NT2/D1 (cell line): Measurements from ENCODE around the gene ATPAF2.

Experiments
- DNase-seq: peaks from one replicate; pipeline ENCODE4 v3.0.0-alpha.2; 2011; ENCODE audit warnings: low read depth, low spot score
- H3K27me3 ChIP-seq: 2 replicates; pipeline ENCODE4 v1.6.0; 2011; ENCODE audit warnings: mild to moderate bottlenecking; ENCODE audit not compliant: insufficient read length, insufficient read depth
- H3K36me3 ChIP-seq: 2 replicates; pipeline ENCODE4 v1.6.1; 2011; ENCODE audit warnings: mild to moderate bottlenecking, low read length, mixed read lengths; ENCODE audit not compliant: insufficient read depth, insufficient read length
- H3K4me1 ChIP-seq: 2 replicates; pipeline ENCODE4 v1.5.1; 2011; ENCODE audit not compliant: insufficient read depth, insufficient read length
- H3K4me3 ChIP-seq: 2 replicates; pipeline ENCODE4 v1.5.1; 2011; ENCODE audit warnings: low read depth; ENCODE audit not compliant: insufficient read length
- H3K9ac ChIP-seq: 2 replicates; pipeline ENCODE4 v1.6.0; 2011; ENCODE audit warnings: low read depth; ENCODE audit not compliant: insufficient read length
- H3K9me3 ChIP-seq: 2 replicates; pipeline ENCODE4 v1.5.1; 2011; ENCODE audit warnings: mild to moderate bottlenecking, low read length; ENCODE audit not compliant: insufficient read depth
- SUZ12 ChIP-seq: IDR thresholded peaks from 2 replicates; pipeline ENCODE4 v1.6.1; 2011; ENCODE audit not compliant: insufficient read length, insufficient read depth; ENCODE audit errors: extremely low read depth
- YY1 ChIP-seq: IDR thresholded peaks from 2 replicates; pipeline ENCODE4 v1.6.1; 2011; ENCODE audit not compliant: insufficient read length, insufficient read depth
- ZNF274 ChIP-seq: IDR thresholded peaks from 2 replicates; pipeline ENCODE4 v1.6.1; 2011; ENCODE audit warnings: mild to moderate bottlenecking, low read depth, low read length

The ATPAF2 gene

DNA sequence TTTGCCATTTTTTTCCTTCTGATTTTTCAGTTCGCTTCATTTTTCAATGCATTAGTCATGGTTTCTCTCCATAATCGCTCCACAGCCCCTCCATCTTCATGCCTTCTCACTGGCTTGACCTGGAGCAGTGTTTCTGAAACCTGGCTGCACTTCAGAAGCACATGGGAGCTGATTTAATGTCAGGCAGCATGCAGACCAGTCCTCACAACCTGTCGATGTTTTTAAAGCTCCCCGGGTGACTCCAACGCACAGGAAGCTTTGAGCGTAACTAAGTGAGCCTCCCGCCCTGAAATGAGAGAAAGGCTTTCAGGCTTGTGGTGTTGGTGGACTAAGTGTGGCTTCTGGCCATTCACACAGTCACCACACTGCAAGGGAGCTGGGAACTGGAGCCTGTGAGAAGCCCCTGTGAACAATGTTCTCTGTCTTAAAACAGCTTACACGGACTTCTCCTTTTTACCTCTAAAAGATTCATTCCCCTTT, 31.9 kb upstream of the ATPAF2 start:
- H3K36me3 ChIP-seq: peaks cover 6% of the 10 kb centered on the region
- no peaks in the 10 kb centered on the region for H3K27me3 ChIP-seq
- no peaks in the 10 kb centered on the region for H3K9me3 ChIP-seq
- DNase-seq: no peak
- H3K9ac ChIP-seq: no peak overlapping the region
- H3K4me3 ChIP-seq: no peak overlapping the region
- TF ChIP-seq YY1 (no peak), SUZ12 (no peak), ZNF274 (no peak)
- H3K4me1 ChIP-seq: no peaks in the 10 kb centered on the region

DNA sequence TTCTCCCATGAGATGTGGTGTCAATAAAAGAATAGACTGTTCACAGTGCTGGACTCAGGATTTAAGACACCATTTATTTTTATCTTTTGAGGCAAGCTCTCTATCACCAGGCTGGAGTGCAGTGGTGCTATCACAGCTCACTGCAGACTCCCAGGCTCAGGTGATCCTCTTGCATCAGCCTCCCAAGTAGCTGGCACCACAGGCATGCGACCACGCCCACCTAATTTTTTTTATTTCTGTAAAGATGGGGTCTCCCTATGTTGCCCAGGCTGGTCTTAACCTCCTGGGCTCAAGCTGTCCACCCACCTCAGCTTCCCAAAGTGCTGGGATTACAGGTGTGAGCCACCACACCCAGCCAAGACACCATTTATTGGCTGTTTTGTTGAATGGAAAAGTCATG, 30.1 kb upstream of the ATPAF2 start:
- Histone ChIP-seq H3K4me1 (peaks cover 3% of the 10 kb centered on the region), H3K9ac (no peak overlapping the region), H3K9me3 (no peaks in the 10 kb centered on the region), H3K4me3 (no peak overlapping the region), H3K27me3 (no peaks in the 10 kb centered on the region), H3K36me3 (peaks cover 16% of the 10 kb centered on the region)
- DNase-seq: no peak
- no peak for TF ChIP-seq ZNF274
- no peak for TF ChIP-seq YY1
- no peak for TF ChIP-seq SUZ12

DNA sequence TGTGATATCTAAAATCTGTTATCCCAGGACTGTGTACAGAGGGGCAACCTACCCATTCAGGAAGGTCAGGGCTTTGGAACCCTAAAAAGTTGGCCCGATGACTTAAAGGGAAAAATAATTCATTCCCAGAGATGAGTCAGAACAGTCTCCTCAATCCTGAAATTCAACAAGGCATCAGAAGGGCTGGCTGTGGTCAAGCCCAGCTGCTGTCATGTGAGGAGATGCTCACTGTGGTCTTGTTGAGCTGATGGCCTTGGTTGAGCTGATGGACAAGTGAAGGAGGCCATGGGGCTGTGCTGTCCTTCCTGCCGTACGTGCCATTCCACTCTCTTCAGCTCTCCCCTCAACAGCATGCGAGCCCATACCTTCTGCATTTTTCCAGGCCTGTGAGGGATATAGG, 27.9 kb upstream of the ATPAF2 start:
- Histone ChIP-seq H3K27me3 (no peaks in the 10 kb centered on the region), H3K4me1 (peaks cover 3% of the 10 kb centered on the region), H3K9ac (no peak overlapping the region), H3K4me3 (no peak overlapping the region), H3K9me3 (no peaks in the 10 kb centered on the region), H3K36me3 (peaks cover 16% of the 10 kb centered on the region)
- DNase-seq: no peak
- TF ChIP-seq SUZ12 (no peak), YY1 (no peak), ZNF274 (no peak)

DNA sequence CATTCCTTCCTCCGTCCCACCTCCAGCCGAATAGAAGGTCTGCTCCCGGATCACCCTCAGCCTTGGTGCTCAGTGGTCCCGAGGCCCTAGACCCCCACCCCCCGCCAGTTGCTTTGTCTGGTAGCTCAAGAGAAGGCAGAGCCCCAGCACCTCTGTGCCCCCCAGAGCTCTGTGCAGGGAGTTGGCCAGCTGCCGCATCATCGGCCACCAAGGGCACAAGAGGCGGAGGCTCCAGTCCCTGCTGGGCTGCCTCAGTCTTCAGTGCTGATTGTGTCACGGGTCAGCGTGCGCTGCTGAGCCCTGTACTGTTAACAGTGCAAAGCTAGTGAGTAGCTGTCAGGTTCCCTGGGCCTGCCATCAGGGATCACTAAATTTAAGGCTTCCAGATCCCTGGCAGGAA, 26.6 kb upstream of the ATPAF2 start:
- no peak overlapping the region for H3K9ac ChIP-seq
- no peaks in the 10 kb centered on the region for H3K9me3 ChIP-seq
- peaks cover 3% of the 10 kb centered on the region for H3K4me1 ChIP-seq
- no peak overlapping the region for H3K4me3 ChIP-seq
- no peak for DNase-seq
- peaks cover 23% of the 10 kb centered on the region for H3K36me3 ChIP-seq
- TF ChIP-seq SUZ12: no peak
- TF ChIP-seq YY1: no peak
- TF ChIP-seq ZNF274: no peak
- H3K27me3 ChIP-seq: no peaks in the 10 kb centered on the region

DNA sequence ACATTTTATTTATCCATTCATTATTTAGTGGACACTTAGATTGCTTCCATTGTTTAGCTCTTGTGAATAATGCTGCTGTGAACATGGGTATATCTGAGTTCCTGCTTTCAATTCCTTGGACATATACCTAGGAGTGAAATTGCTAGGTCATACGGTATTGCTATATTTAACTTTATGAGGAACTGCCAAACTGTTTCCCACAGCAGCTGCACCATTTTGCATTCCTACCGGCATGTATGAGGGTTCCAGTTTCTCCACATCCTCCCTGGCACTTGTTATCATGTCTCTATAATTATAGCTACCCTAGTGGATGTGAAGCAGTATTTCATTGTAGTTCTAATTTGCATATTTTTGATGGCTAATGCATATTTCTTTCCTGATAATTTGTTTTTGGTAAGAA, 25.1 kb upstream of the ATPAF2 start:
- H3K36me3 ChIP-seq: peaks cover 26% of the 10 kb centered on the region
- TF ChIP-seq SUZ12 (no peak), YY1 (no peak), ZNF274 (no peak)
- H3K9me3 ChIP-seq: no peaks in the 10 kb centered on the region
- H3K4me3 ChIP-seq: no peak overlapping the region
- H3K9ac ChIP-seq: no peak overlapping the region
- no peaks in the 10 kb centered on the region for H3K27me3 ChIP-seq
- peaks cover 3% of the 10 kb centered on the region for H3K4me1 ChIP-seq
- DNase-seq: no peak

DNA sequence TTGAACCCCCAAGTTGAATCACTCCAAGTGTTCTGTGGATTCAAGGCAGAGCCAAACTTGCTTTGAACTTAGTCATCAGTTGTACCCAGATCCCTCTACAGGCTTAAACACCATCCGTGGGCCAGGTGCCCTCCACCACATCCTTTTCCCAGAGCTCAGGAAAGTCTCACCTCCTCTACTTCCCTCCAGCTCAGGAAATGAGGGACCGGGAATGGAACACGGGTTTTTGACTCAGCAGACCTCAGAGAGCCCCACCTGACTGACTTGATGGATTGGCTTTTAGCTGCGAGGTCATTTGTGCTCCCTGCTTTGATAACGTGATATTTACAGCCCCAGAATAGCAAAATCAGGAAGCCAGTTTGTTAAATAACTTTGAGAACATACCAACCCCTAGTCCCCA, 20.3 kb upstream of the ATPAF2 start:
- Histone ChIP-seq H3K9me3 (no peaks in the 10 kb centered on the region), H3K9ac (no peak overlapping the region), H3K4me1 (no peaks in the 10 kb centered on the region), H3K36me3 (peaks cover 31% of the 10 kb centered on the region), H3K4me3 (no peak overlapping the region), H3K27me3 (no peaks in the 10 kb centered on the region)
- TF ChIP-seq YY1 (no peak), ZNF274 (no peak), SUZ12 (no peak)
- DNase-seq: no peak

DNA sequence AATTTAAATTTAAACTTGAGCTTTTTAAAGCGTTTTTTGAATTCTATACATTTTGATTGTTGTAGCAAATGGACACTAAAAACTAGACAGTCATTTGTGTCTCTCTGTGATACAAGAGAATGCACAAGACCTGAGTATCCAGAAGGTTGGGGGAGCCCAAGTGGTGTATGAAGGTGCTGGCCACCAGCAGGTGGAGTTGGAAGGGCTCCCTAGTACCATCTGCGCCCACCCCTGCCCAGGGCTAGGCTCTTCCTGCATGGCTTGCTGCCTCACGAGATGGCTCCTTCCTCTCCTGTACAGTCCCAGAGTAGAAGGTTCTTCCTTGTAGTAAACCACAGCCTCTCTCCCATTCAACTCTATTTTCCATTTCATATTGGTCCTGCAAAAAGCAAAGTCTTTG, 17.2 kb upstream of the ATPAF2 start:
- no peaks in the 10 kb centered on the region for H3K4me1 ChIP-seq
- no peak for DNase-seq
- TF ChIP-seq YY1: no peak
- TF ChIP-seq ZNF274: no peak
- TF ChIP-seq SUZ12: no peak
- no peak overlapping the region for H3K4me3 ChIP-seq
- peaks cover 32% of the 10 kb centered on the region for H3K36me3 ChIP-seq
- no peak overlapping the region for H3K9ac ChIP-seq
- no peaks in the 10 kb centered on the region for H3K27me3 ChIP-seq
- H3K9me3 ChIP-seq: no peaks in the 10 kb centered on the region
